ENCODE results near the gene IRF5.
"Not testable (repeated sequence)": the region's sequence is repeated elsewhere in the genome, so short reads cannot be mapped to it uniquely, and the experiment has no call there.

The IRF5 gene

DNA sequence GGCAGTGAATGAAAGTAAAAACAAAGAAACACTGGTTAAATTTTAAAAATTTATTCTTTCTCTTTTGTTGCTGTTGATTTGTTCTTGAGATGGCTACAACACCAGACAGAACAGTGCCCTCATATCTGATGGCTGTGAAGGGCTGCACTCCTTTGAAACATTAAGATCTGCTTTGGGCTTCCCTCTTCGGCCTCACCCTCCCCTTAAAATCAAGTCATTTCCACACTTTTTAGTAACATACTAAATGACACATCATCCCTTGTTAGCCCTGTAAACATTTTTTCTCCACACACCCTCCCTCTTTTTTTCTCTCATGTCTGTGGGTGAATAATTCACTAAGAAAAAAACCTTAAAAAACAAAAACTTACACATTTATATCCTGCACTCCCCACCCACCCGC is 16.4 kb downstream of the IRF5 start:
- in situ Hi-C loops (cut with MboI; ENCODE audit: low sequenced_read_pairs) = no loop called here

DNA sequence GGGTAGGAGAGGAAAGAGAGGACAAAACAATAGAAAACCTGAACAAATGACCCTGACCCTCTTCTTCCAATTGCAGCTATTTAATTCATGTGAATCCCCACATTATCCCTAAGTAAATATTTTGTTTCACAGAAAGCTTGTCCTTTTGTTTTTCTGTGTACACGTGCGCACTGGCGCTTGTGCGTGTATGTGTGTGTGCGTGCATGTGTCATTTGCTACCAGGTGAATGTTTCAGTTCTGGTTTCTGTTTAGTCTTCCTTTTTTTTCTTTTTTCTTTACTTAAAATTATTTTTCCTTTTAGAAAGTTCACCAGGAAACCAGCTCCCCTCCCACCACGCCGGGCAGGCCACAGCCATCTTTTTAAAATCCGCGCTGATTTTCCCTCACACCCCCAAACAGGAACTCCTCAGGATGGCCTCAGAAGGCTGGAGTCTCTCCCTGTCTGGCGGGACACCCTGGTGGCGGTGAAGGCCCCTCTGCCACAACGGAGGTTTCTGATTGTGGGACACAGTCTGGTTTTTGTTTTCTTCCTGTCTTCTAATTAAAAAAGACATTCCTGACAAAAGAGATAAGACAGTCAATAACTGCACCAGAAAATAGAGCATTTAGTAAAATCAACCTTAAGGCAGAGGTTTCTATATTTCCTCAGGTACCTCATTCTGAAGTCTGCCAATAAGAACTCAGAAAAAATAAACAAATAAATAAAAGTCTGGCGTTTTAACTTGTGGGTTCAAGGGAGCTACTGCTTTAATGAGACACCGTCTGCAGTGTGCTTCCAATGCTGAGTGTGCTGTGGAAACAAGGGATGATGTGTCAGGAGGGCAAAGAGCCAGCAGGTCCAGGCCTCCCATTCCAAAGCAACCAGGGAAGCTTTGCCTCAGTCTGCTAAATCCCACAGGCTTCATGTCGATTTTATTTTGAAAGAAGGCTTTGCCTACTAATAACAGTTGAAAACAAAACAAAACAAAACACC is 17.4 kb downstream of the IRF5 start:
- in situ Hi-C loops (cut with MboI; ENCODE audit: low sequenced_read_pairs) = no loop called here

DNA sequence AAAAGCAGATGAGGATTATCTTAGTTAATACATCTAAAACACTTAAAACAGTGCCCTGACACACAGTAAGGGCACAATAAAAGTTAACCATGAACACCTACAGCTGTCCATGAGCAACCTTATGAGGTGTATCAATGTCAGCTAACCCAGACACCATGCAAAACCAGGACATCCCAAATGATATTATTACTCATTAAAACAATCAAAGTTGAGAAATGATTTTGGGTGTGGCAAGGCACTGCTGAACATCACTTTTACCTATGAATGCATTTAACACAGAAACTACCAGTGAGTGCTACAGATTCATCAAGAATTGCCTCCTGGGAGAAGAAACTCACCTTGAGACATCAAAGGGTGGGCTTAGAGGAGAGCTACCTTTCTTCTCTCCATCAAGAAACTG is 18.3 kb downstream of the IRF5 start:
- in situ Hi-C loops (cut with MboI; ENCODE audit: low sequenced_read_pairs) = no loop called here

DNA sequence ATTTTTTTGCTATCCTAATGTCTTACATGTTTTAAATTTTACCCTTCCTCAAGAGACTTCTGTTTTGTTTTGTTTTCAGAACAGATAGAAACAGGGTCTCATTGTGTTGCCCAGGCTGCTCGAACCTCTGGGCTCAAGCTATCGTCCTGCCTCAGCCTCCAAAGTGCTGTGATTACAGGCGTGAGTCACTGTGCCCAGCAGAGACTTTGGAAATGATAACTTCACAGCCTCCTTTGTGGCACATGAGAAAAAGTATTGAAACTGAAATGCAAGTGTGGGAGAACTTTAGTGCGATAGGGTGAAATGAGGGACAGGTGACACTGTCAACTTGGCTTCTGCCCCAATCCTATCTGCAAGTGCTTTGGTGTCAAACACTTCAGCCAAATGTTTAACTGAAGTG is 21.6 kb downstream of the IRF5 start:
- in situ Hi-C loops (cut with MboI; ENCODE audit: low sequenced_read_pairs) = no loop called here

DNA sequence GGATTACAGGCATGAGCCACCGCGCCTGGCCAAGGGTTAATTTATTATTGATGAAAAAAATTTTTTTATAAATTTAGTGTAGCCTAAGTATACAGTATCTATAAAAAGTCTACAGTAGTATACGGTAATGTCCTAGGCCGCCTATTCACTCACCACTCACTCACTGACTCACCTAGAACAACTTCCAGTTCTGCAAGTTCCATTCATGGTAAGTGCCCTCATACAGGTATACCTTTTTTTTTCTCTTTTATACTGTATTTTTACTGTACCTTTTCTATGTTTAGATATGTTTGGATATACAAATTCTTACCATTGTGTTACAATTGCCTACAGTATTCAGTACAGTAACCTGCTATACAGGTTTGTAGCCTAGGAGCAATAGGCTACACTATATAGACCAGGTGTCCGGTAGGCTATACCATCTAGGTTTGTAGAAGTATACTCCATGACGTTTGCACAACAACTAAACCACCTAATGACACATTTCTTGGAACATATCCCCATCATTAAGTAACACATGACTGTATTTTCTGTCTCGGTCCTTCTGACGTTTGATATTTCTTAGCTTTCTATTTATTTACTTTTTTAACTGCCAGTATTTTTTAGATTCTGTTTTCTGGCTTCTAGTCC is 23.4 kb downstream of the IRF5 start:
- in situ Hi-C loops (cut with MboI; ENCODE audit: low sequenced_read_pairs) = no loop called here

DNA sequence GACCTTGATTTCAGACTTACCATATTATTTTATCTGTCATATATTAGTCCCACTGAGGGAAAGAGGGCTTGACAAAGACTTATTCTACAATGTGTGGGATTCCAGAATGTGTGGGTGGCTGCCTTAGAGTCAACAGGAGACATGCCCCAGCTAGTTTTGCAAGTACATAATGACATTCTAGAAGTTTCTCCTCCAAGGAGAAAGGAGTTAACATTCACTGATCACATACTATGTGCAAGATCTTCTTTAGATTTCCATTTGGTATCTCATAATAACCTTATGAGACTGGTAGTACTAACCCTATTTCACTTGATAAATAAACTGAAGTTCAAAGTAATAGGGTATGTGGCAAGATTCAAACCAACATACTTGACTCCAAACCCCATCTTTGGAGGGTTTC is 25.2 kb downstream of the IRF5 start:
- in situ Hi-C loops (cut with MboI; ENCODE audit: low sequenced_read_pairs) = no loop called here

DNA sequence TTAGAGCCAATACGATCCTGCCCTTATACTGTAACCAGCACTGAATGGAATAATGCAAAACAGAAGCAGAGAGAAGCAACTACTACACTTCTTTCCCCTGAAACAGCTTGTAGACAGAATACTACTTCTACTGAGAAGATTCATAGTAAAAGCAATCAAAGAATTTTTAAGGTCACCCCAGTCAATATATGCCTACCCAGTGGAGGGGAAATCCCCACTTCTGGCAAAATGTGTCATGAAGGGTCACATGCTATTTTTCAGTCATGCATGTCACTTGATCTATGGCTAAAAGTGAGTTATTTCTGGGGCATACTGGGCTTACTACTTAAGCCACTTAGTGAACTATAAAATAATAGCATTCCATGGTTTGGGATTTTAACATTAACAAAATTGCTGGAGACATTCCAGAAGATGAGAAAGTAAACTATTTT is 25.6 kb downstream of the IRF5 start:
- in situ Hi-C loops (cut with MboI; ENCODE audit: low sequenced_read_pairs) = no loop called here

DNA sequence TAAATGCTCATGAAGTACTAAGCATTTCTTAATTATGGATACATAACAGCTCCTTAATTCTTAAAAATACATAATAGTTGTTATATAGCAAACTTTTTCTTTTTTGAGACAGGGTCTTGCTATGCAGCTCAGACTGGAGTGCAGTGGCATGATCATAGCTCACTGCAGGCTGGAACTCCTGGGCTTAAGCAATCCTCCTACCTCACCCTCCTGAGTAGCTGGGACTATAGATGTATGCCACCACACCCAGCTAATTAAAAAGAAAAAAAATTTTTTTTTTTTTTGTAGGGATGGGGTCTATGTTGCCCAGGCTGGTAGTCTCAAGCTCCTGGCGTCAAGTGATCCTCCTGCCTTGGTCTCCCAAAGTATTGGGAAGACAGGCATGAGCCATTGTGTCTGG is 30.9 kb downstream of the IRF5 start:
- in situ Hi-C loops (cut with MboI; ENCODE audit: low sequenced_read_pairs) = no loop called here

DNA sequence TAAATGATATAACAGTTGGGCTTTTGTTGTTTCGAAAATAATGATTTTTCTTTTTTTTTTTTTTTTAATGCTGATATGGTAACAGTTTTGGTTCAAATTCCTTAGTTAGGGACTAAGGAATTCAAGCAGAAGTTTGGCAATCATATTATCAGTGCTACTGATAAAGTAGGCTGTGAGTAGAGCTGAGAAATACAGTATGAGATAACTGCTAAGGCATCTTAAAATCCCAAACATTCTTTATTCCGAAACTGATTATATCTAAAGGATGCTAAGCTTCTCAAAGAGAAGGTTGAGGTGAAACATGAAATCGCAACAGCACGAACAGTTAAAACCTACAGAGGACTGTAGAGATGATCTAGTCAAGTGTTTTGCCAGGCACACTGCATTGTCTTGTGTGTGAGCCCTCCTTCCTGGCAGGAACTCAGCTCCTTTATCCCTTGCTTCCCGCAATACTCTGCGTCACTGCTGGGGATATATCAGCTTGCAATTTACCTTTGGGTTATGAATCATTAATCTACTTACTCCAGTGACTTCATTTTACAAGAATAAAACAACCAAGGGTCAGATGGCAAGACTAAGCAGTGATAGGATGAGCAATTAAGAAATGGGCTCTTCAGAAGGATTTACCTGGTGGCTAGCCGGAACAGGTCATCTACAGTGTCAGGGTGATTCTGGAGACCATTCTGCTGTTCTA is 36.7 kb downstream of the IRF5 start:
- in situ Hi-C loops (cut with MboI; ENCODE audit: low sequenced_read_pairs) = no loop called here

DNA sequence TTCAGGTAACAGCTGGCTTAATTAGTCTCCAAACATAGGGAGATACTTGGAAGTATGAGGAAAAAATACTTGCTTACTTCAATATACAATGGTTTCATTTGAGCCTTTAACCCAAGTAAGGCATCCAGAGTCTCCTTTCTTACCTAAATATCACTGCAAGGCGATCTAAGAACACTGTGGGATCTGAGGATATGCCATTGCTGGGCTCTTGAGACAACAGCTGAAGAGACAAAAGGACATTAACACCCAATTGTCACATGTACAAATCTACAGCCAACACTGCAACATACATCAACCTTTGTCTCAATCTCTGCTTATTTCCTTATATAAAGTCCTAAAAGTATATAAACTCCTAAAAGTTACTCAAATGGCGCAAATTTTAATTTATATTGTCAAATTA is 44.4 kb downstream of the IRF5 start:
- in situ Hi-C loops (cut with MboI; ENCODE audit: low sequenced_read_pairs) = no loop called here

DNA sequence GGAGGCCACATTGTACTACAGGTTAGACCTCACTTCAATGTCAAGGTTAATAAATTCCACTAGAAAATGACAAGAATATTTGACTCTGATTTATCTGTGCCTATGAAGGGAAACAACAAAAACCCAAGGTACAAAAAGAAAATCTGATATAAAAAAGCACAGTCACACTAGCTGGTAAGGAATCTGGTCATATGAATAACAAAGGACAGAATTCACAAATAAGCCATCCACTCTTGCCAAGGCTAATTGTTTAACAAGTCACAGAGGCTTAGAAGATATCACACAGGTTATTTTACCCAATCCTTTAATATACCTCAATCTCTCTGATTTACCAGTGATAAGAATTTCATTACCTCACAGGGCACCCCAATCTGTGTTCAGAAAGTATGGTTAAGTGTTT is 47.9 kb downstream of the IRF5 start:
- in situ Hi-C loops (cut with MboI; ENCODE audit: low sequenced_read_pairs) = no loop called here

DNA sequence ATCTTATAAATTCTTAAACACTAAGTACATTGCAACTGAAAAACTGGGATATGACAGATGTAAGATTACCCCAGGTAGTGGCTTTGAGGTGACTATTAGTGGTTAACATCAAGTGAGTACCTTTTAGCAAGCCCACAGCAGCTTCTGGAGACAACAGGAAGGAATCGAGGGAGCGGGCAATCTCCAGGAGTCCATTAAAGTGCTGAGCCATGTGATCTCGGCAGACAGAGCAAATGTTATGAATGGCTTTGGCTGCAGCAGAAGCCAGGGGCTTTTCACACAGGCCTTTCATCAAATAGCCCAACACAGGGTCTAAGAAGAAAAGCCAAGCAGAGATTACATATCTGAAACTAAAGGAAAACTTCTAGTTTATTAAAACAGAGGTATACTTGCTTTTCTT is 48.9 kb downstream of the IRF5 start:
- in situ Hi-C loops (cut with MboI; ENCODE audit: low sequenced_read_pairs) = no loop called here

DNA sequence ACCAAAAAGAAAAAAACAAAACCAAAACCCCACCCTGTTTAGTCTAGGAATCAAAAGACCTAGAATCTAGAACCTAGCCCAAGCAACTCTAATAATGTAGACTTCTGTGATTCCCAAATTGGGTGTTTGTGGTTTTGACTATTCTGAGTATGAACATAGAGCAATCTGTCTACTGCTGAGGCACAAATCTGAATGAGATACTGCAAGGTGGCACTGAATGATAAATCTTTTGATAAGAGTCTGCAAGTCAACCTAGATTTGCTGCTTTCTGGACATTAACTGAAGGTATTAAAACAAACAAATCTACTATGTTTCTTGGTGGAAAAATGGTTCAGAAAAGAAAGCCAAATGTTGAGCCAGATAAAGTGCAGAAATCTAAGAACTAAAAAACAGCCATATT is 50.6 kb downstream of the IRF5 start:
- in situ Hi-C loops (cut with MboI; ENCODE audit: low sequenced_read_pairs) = no loop called here

DNA sequence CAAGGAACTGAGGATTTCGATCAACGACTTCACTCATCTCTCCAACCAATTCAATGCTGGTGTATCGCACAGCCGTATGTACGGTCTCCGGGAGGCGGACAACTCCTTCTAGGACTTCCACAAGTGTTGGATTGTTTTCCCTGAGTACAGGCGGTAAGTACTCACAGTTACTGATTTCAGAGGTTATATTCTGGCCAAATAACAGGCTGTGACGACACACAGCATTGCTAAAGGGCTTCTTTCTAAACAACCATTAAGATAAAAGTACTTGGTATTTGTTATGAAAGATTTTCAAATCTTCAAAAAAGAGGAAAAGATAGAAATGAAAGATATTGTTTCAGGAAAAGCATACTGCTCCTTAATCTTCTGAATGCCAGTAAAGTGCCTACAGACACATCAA is 52.2 kb downstream of the IRF5 start:
- in situ Hi-C loops (cut with MboI; ENCODE audit: low sequenced_read_pairs) = no loop called here

DNA sequence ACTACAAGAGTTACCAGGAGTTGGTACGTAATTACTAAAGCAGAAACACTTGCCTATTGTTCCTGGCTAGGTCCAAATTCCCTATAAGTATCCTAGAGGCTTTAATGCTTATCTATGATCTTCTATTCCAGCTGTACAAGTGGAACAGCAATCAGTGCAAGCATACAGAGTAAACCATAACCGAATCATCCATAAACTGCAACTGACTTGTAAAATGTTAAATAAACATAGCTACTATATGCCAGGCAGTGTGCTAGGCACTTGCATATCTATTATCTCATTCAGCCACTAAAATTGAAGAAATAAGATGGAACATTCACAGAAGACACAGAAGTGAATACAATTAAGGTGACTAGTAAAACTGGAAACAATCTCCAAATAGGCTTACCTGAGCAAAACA is 55.7 kb downstream of the IRF5 start:
- in situ Hi-C loops (cut with MboI; ENCODE audit: low sequenced_read_pairs) = no loop called here

DNA sequence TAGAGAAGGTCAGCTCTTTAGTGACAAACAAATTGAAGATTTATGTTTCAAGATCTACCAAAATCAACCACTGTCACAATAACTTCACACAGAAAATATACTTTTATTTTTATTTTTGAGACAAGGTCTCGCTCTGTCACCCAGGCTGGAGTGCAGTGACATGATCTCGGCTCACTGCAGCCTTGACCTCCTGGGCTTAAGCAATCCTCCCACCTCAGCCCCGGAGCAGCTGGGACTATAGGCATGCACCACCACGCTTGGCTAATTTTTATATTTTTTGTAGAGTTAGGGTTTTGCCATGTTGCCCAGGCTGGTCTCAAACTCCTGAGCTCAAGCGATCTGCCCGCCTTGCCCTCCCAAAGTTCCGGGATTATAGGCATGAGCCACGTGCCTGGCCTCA is 56.8 kb downstream of the IRF5 start:
- in situ Hi-C loops (cut with MboI; ENCODE audit: low sequenced_read_pairs) = not testable (repeated sequence)

DNA sequence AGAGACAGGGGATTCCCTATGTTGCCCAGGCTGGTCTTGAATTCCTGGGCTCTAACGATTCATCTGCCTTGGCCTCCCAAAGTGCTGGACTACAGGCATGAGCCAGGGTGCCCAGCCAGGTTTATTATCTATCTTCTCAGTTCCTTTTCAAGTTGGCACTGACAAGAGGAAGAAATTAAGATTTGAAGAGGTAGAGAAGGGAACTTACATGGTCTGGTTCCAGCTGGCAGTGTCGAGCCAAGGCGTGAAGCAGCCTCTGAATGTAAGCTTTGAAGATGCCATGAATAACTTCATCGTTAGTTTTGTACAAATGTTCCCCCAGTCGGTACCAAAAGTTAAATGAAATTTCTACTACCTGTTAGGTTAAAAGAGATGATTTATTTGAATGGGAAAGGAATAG is 59.5 kb downstream of the IRF5 start:
- in situ Hi-C loops (cut with MboI; ENCODE audit: low sequenced_read_pairs) = no loop called here
